Neural cell (in vitro differentiated cells): ENCODE measurements around the gene GALR2. TPM values are rescaled to one million over a fixed set of nuclear protein-coding genes. Genes with fewer than 3 reads are reported as not detected.

Experiments used
- H2AFZ ChIP-seq: fragments of 200-600, 300-800 bp; sonication (generic), shearing (Covaris generic); 2 replicates; pipeline ENCODE4 v1.6.0; 2014; ENCODE audit warnings: low read depth, mild to moderate bottlenecking, antibody characterized with exemption, low read length, moderate library complexity
- H3F3A ChIP-seq: fragments of 200-600 bp; shearing (Covaris generic); 2 replicates; pipeline ENCODE4 v1.6.1; 2016; ENCODE audit warnings: mild to moderate bottlenecking, moderate library complexity, mixed read lengths, antibody characterized with exemption, low read length; ENCODE audit not compliant: insufficient read depth, poor library complexity, severe bottlenecking
- H3K27ac ChIP-seq: fragments of 200-600, 300-800 bp; sonication (generic), shearing (Covaris generic); 2 replicates; pipeline ENCODE4 v1.5.1; 2014; ENCODE audit warnings: mild to moderate bottlenecking, low read length, moderate library complexity
- H3K27me3 ChIP-seq: fragments of 300-800, 200-600 bp; sonication (generic), shearing (Covaris generic); 2 replicates; pipeline ENCODE4 v1.6.0; 2014; ENCODE audit warnings: mild to moderate bottlenecking, low read depth, low read length, moderate library complexity; ENCODE audit not compliant: insufficient read depth
- H3K36me3 ChIP-seq: fragments of 300-800, 200-600 bp; sonication (generic), shearing (Covaris generic); 2 replicates; pipeline ENCODE4 v1.5.1; 2014; ENCODE audit warnings: mild to moderate bottlenecking, antibody characterized with exemption, low read length, moderate library complexity; ENCODE audit not compliant: insufficient read depth
- H3K4me2 ChIP-seq: fragments of 300-800, 200-600 bp; sonication (generic), shearing (Covaris generic); 2 replicates; pipeline ENCODE4 v1.6.0; 2014; ENCODE audit warnings: mild to moderate bottlenecking, low read length
- H3K4me3 ChIP-seq: fragments of 300-800, 200-600 bp; sonication (generic), shearing (Covaris generic); 2 replicates; pipeline ENCODE4 v1.5.1; 2014; ENCODE audit warnings: mild to moderate bottlenecking, low read length, moderate library complexity
- H3K79me2 ChIP-seq: fragments of 200-600 bp; shearing (Covaris generic); replicated peaks from 2 replicates; pipeline ENCODE4 v1.6.0; 2014; ENCODE audit warnings: mild to moderate bottlenecking, low read length, moderate library complexity; ENCODE audit not compliant: insufficient read depth
- H3K9ac ChIP-seq: fragments of 300-800, 200-600 bp; sonication (generic), shearing (Covaris generic); 2 replicates; pipeline ENCODE4 v1.6.1; 2016; ENCODE audit warnings: mild to moderate bottlenecking, low read length, mixed read lengths
- H3K9me2 ChIP-seq: fragments of 200-600 bp; shearing (Covaris generic); 2 replicates; pipeline ENCODE4 v1.6.1; 2016; ENCODE audit warnings: mild to moderate bottlenecking, low read length, mixed read lengths; ENCODE audit not compliant: insufficient read depth
- H3K9me3 ChIP-seq: fragments of 200-600, 300-800 bp; sonication (generic), shearing (Covaris generic); 2 replicates; pipeline ENCODE4 v1.6.1; 2016; ENCODE audit warnings: mild to moderate bottlenecking, mixed run types, low read length, moderate library complexity, mixed read lengths
- H4K20me1 ChIP-seq: fragments of 200-600 bp; shearing (Covaris generic); 2 replicates; pipeline ENCODE4 v1.6.1; 2016; ENCODE audit warnings: mild to moderate bottlenecking, mixed run types; ENCODE audit not compliant: insufficient read depth
- CTCF ChIP-seq: fragments of 450-650 bp; IDR thresholded peaks from 2 replicates; pipeline ENCODE4 v1.5.1; 2014; ENCODE audit warnings: antibody characterized with exemption, mild to moderate bottlenecking, moderate library complexity; ENCODE audit not compliant: poor library complexity, severe bottlenecking
- EP300 ChIP-seq: fragments of 450-650 bp; conservative IDR thresholded peaks from 2 replicates; pipeline ENCODE4 v1.6.1; 2014; ENCODE audit warnings: antibody characterized with exemption, mild to moderate bottlenecking, moderate library complexity; ENCODE audit not compliant: poor library complexity, severe bottlenecking
- EZH2 ChIP-seq: fragments of 200-600, 300-800 bp; shearing (Covaris generic), sonication (generic); IDR thresholded peaks from 2 replicates; pipeline ENCODE4 v1.6.1; 2014; ENCODE audit warnings: antibody characterized with exemption, low read length, borderline replicate concordance, mild to moderate bottlenecking; ENCODE audit not compliant: insufficient read depth, poor library complexity, severe bottlenecking
- MXI1 ChIP-seq: fragments of 450-650 bp; conservative IDR thresholded peaks from 2 replicates; pipeline ENCODE4 v1.6.1; 2014; ENCODE audit warnings: antibody characterized with exemption, mild to moderate bottlenecking; ENCODE audit not compliant: poor library complexity, severe bottlenecking
- POLR2AphosphoS5 ChIP-seq: IDR thresholded peaks from 2 replicates; pipeline ENCODE4 v1.6.1; 2012
- RAD21 ChIP-seq: fragments of 450-650 bp; conservative IDR thresholded peaks from 2 replicates; pipeline ENCODE4 v1.6.1; 2014; ENCODE audit warnings: antibody characterized with exemption, mild to moderate bottlenecking, moderate library complexity
- REST ChIP-seq: IDR thresholded peaks from 2 replicates; pipeline ENCODE4 v1.6.1; 2012; ENCODE audit warnings: borderline replicate concordance
- SMC3 ChIP-seq: fragments of 450-650 bp; conservative IDR thresholded peaks from 2 replicates; pipeline ENCODE4 v1.6.1; 2014; ENCODE audit warnings: antibody characterized with exemption, mild to moderate bottlenecking, moderate library complexity; ENCODE audit not compliant: poor library complexity
- TAF1 ChIP-seq: IDR thresholded peaks from 2 replicates; pipeline ENCODE4 v1.6.1; 2012; ENCODE audit warnings: low read depth
- polyA plus RNA-seq: library from polyadenylated mRNA; depleted of rRNA; stranded (reverse); fragments of >200 nt; gene quantifications from 2 replicates; pipeline ENCODE4 v1.2.3, GENCODE V29; 2014

Gene GALR2
- polyA plus RNA-seq, 1 donor from 2014 or later = not detected

GRCh38 chr17:76094046-76094445 lies 19.5 kb downstream of the GALR2 start:
- Histone ChIP-seq H3K27me3 (no peaks in the 10 kb centered on the region), H3K9me2 (no peaks in the 10 kb centered on the region), H4K20me1 (no peaks in the 10 kb centered on the region), H3K9ac (no peak overlapping the region), H3F3A (no peaks in the 10 kb centered on the region), H3K27ac (no peak overlapping the region), H3K4me3 (no peak overlapping the region), H2AFZ (no peak overlapping the region), H3K79me2 (no peaks in the 10 kb centered on the region), H3K36me3 (peaks cover 3% of the 10 kb centered on the region), H3K4me2 (no peak overlapping the region), H3K9me3 (no peaks in the 10 kb centered on the region)
- no peak for TF ChIP-seq EP300
- no peak for TF ChIP-seq REST
- TF ChIP-seq TAF1 = no peak
- TF ChIP-seq SMC3 = no peak
- TF ChIP-seq EZH2 = no peak
- no peak for TF ChIP-seq RAD21
- TF ChIP-seq MXI1 = no peak
- TF ChIP-seq POLR2AphosphoS5 = no peak
- no peak for TF ChIP-seq CTCF

- Histone ChIP-seq H4K20me1 (no peaks in the 10 kb centered on the region), H3K4me3 (no peak overlapping the region), H3K9me2 (no peaks in the 10 kb centered on the region), H3K4me2 (no peak overlapping the region), H3K9ac (no peak overlapping the region), H2AFZ (no peak overlapping the region), H3F3A (no peaks in the 10 kb centered on the region), H3K27ac (no peak overlapping the region), H3K27me3 (no peaks in the 10 kb centered on the region), H3K36me3 (peaks cover 5% of the 10 kb centered on the region), H3K9me3 (no peaks in the 10 kb centered on the region), H3K79me2 (no peaks in the 10 kb centered on the region)
- TF ChIP-seq MXI1 = no peak
- TF ChIP-seq TAF1 = no peak
- no peak for TF ChIP-seq EZH2
- TF ChIP-seq POLR2AphosphoS5 = no peak
- no peak for TF ChIP-seq EP300
- no peak for TF ChIP-seq SMC3
- TF ChIP-seq CTCF = no peak
- TF ChIP-seq REST = no peak
- TF ChIP-seq RAD21 = no peak
Observed at GRCh38 chr17:76095943-76096342, 21.4 kb downstream of the GALR2 start.
